CMK (cell line): ENCODE measurements around the gene NR2F1-AS1.

Experiments used
- DNase-seq: peaks from one replicate; pipeline ENCODE4 v3.0.0-alpha.2; 2010; ENCODE audit warnings: low read depth

Gene NR2F1-AS1

GRCh38 chr5:93589152-93589828 is 8.3 kb upstream of the NR2F1-AS1 start:
- no peak for DNase-seq

- DNase-seq: no peak
Observed at GRCh38 chr5:93588352-93589151, 7.5 kb upstream of the NR2F1-AS1 start.

GRCh38 chr5:93587597-93588351 is 6.8 kb upstream of the NR2F1-AS1 start:
- DNase-seq: no peak

GRCh38 chr5:93586736-93587596 is 5.9 kb upstream of the NR2F1-AS1 start:
- DNase-seq: no peak

- DNase-seq: no peak
Observed at GRCh38 chr5:93585767-93586385, 4.9 kb upstream of the NR2F1-AS1 start.

GRCh38 chr5:93585041-93585766 is 4.2 kb upstream of the NR2F1-AS1 start:
- DNase-seq: no peak

GRCh38 chr5:93584596-93585040 is 3.6 kb upstream of the NR2F1-AS1 start:
- no peak for DNase-seq

- no peak for DNase-seq
Observed at GRCh38 chr5:93583768-93584595, 3.0 kb upstream of the NR2F1-AS1 start.

GRCh38 chr5:93583439-93583767 is 2.4 kb upstream of the NR2F1-AS1 start:
- no peak for DNase-seq

- peak; percentile 93 for DNase-seq
Observed at GRCh38 chr5:93582677-93583438, 1.8 kb upstream of the NR2F1-AS1 start, which contains the start of gene NR2F1. NR2F1 (plus strand) TSS chr5:93583222; CDS start chr5:93585024, 1,802 bp downstream.

GRCh38 chr5:93582167-93582462 is 1.1 kb upstream of the NR2F1-AS1 start:
- no peak for DNase-seq

- DNase-seq: no peak
Observed at GRCh38 chr5:93580063-93580926, 724 bp downstream of the NR2F1-AS1 start.

- no peak for DNase-seq
Observed at GRCh38 chr5:93579692-93580062, 1.3 kb downstream of the NR2F1-AS1 start.

- peak; percentile 75 for DNase-seq
Observed at GRCh38 chr5:93578813-93579691, 2.0 kb downstream of the NR2F1-AS1 start.

- DNase-seq: no peak
Observed at GRCh38 chr5:93577854-93578812, 2.9 kb downstream of the NR2F1-AS1 start.
